HG03066 (cell line): Measurements from ENCODE around the gene CHST11.

ENCODE experiments used
- ATAC-seq: cut with Tn5 transposase; IDR thresholded peaks from one replicate; pipeline ENCODE4 v1.9.1; 2021; ENCODE audit warnings: low read depth; ENCODE audit not compliant: unreplicated experiment

CHST11 gene

DNA sequence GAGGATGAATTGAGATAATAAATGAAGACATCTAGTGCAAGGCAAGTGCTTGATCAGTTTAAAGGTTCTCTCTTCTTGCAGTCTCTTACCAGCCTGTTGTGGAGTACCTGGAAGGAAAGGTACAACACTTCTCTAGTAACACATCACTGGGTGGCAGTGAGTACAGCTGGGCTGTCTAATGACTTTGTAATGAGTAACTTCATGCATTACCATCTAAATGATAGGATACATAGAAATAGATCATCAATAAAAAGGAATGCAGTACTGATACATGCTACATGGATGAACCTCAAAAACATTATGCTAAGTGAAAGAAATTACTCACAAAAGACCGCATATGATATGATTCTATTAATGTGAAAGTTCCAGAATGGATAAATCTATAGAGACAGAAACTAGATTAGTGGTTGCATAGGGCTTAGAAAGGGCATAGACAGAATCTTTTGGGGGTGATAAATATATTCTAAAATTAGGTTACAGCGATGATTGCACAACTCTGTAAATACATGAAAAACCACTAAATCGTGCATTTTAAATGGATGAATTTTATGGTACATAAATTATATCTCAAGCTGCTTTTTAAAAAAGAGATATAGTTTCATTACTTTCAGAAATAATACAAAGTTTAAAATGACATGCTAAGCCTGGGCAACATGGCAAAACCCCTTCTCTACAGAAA is 224.4 kb downstream of the CHST11 start:
- no peak for ATAC-seq

DNA sequence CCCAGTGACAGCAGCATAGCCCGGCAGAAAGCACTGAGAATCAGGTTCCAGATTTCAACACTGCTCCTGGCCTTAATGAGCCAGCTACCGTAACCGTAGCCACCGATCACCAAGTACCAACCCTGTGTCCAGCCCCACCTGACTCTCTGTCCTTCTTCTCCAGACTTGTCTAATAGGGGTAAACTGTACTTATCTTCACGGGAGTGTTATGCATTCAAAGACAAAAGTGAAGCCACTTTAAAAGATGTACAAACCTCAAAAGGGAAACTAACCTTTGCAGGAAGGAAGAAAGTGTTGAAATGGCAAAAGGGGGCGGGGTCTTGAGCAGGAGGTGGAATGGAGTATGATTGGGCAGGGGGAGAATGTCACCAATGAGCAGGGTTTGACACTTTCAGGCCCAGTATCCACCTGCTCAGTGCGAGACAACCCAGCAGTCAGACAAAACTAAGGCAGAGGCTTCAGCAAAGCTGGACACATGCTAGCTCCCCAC is 226.1 kb downstream of the CHST11 start:
- ATAC-seq, result no peak

GRCh38 chr12:104683831-104684503 is 227.2 kb downstream of the CHST11 start:
- no peak for ATAC-seq

DNA sequence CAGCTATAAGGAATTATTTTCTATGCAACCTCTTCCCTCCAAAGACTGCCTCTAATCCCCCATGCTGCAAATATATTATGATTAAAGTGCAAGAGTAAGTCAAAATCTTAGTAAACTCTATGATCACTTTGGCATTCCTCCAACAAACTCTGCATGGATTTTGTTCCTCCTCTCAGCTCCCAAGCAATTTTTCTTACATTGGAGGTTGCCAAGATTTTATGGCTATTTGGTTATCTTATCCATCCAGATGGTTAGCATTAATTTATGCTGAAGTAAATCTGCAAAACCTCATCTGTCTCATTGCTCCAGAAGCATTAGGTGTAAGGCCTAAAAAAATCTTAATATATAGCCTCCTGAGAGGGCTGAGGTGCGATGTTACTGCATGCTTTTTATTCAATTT is 228.1 kb downstream of the CHST11 start:
- ATAC-seq, result no peak

GRCh38 chr12:104685366-104685765 is 228.6 kb downstream of the CHST11 start:
- no peak for ATAC-seq

DNA sequence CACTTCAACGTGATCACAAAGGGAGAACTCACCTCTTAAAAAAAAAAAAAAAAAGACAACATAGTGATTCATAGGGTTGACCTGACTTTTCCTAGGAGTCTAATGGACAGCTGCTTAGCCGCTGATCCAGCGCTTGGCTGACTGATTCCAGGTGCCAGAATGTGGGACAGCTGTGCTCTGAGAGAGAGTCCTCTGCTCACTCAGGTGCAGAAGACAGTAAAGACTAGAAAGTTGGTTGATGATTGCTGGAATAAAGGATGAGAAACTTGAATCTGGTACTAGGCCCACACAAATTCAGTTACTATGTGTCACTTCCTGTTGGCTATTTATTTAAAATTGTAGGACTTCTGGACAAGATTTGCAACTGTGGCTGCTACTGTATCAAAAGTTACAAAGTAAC is 229.4 kb downstream of the CHST11 start:
- ATAC-seq, result no peak

- no peak for ATAC-seq
Measured at GRCh38 chr12:104687823-104688573, 231.2 kb downstream of the CHST11 start.

- ATAC-seq, result no peak
Measured at GRCh38 chr12:104689635-104690034, 232.9 kb downstream of the CHST11 start.

DNA sequence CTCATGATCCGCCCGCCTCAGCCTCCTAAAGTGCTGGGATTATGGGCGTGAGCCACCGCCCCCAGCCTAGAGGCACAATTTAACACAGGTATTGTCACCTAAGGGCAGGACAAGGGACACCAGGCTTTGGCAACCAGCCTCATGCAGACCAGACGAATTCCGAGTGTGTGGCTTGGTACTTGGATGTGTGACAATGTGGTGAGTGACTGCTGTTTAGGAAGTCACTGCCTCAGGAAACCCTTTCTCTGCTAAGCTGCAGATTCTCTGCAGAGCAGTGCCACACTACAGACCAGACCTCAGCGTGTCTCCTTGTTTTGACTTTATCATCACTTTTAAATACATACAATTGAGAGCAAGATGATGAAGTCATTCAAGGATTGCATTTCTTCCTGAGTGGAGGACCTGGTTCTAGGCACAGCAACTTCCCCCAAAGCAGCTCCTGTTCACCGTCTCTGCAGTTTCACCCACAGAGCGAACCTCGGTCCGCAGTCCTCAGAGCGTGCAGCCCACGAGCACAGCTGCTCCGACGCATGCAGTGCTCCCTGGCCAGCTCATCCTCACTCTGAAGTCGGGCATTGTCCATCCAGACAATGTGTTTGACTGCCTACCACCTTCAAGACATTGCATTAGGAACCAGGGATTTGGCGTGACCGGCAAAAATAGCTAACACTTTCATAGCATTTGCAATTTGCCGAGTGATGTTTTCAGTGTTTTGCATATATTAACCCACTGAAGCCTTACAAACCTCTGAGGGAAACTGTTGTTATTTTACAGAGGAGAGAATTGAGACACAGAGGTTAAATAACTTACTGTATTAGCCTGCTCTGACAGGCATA is 235.2 kb downstream of the CHST11 start:
- ATAC-seq, result peak; percentile 48

- no peak for ATAC-seq
Measured at GRCh38 chr12:104692557-104693218, 235.9 kb downstream of the CHST11 start.

DNA sequence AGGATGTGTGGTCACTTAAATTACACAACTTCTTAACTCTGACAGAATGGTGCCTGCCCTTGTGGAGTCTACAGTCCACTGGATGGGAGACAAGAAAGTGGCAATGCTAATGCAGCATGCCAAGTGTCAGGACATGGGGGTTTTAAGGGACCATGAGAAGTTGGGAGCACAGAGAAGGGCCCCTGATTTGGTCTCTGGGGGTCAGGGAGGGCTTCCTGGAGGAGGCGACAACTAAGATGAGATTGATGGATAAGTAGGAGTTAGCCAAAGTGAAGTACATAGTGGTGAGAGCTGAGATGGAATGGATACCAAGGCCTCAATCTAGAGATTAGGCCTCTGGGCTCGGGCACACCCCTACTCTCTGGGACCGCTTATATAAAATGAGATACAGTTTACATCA is 236.7 kb downstream of the CHST11 start:
- no peak for ATAC-seq

DNA sequence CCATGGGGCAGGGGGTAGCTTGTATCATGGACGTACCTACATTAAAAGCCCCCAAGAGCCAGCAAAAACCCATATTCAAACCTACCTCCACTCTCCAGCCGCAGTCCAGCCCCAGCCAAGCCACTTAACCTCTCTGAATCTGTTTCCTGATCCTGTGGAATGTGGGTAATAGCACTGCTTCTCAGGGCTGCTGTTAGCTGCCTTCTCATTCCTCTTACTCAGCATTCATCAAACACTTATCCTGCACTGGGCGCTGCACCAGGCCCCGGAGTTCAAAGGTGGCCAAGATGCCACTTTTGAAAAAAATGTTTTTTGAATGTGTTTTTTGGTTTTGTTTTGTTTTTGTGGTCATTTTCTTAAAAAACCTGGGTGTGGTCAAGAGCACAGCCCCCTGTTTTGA is 237.4 kb downstream of the CHST11 start:
- no peak for ATAC-seq

DNA sequence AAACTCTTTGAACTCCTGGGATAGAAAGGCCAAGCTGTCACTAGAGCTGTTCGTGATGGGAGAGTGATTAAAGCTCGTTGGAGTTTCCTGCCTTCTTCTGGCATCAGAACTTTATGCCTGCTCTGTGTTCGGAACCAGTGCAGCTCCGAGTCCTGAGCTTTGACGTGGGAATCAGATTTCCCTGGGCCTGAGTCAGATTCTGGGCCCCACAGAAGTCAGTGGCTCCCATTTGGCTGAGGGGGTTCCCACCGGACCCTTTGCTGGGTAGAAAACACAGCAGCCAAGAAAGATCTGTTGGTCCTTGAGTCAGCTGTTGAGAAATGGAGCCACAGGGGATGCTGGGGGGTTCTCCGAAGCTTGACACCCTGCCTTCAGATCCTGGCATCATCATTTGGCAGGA is 238.0 kb downstream of the CHST11 start:
- ATAC-seq, result no peak

DNA sequence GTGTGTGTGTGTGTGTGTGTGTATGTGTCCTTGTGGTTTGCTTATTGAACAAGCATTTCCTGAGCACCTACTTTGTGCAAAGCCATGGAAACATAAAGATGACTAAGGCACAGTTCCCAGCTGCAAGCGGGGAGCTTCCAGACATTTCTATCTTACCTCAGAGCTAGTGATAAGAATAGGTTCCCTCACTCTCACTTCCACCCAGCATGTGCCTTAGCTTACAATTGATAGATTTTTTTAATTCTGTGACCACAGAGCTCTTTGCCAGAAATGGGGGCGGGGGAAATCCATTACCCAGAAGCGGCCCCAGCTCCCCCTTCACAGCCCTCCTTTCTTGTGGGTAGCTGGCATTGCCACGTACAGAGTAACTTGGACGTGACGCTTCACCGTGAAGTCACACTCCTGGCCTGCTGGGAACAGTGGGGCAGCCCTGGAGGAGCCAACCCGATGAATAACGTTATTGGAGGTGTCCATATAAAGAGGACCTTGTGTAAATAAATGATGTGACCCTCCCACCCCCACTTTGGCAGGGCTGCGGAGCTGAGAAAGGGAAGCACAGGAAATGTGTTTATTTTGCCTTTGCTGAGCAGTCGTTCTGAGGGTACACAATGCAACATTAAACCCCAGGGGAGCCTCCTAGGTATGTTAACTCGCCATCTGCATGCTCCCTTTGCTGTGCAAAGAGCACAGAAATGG is 238.9 kb downstream of the CHST11 start:
- ATAC-seq, result peak; percentile 38

- no peak for ATAC-seq
Measured at GRCh38 chr12:104697186-104697585, 240.4 kb downstream of the CHST11 start.

- no peak for ATAC-seq
Measured at GRCh38 chr12:104698871-104699270, 242.1 kb downstream of the CHST11 start.

DNA sequence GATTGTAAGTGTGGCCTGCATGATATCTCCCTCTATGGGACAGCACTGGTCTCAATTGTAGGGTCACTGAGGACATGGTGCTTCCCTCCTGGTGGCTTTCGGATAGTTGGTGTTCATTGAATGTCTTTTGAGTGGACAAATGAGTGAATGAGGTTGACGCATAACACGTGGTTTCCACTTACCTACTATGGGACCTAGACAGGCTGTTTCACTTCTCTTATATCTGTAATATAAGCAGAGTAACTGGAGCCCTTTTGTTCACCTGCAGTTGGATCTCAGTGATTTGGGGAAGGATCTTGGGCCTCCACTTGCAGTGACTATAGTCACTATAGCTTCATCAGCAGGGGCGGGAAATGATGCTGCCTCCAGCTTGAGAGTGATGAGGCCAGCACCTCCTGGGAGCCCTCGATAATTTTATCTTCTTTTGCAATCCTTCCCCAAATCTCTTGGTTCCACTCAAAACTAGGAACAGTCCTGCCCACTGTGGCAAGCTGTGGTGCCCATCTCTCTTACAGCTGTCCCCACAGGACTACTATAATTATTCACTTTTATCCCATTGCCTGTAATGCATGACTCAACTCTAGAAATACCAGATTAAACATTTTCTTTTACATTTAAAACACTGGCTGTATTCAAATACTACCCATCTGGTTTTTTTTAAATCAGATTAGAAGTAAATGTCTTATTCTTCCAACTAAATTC is 242.9 kb downstream of the CHST11 start:
- peak; percentile 73 for ATAC-seq

- no peak for ATAC-seq
Measured at GRCh38 chr12:104700324-104700723, 243.6 kb downstream of the CHST11 start.

GRCh38 chr12:104701301-104701700 is 244.6 kb downstream of the CHST11 start:
- no peak for ATAC-seq
